Amniotic stem cell (primary cell): Measurements from ENCODE around the gene GIPC2.
A peak's percentile ranks its signal among the peaks of the same experiment; 100 is the strongest.
"Not testable (repeated sequence)": the region's sequence is repeated elsewhere in the genome, so short reads cannot be mapped to it uniquely, and the experiment has no call there.

ENCODE experiments used
- DNase-seq: peaks from one replicate; lab custom pipeline; 2025; lab: John Stamatoyannopoulos, UW

The GIPC2 gene

DNA sequence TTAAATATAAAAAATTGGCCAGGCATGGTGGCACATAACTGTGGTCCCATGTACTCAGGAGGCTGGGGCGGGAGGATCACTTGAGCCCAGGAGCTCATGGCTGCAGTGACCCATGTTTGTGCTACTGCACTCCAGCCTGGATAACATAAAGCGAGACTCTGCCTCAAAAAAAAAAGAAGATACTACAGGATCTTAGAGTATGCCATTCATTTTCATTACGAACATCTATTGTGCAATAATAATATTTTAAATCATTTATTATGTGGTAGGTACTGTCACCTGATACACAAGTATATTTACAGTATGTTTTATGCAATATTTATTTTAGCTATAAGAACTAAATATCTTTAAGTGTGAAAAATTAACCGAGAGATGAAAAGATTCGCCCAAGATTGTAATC, 9.3 kb upstream of the GIPC2 start:
- DNase-seq = no peak

DNA sequence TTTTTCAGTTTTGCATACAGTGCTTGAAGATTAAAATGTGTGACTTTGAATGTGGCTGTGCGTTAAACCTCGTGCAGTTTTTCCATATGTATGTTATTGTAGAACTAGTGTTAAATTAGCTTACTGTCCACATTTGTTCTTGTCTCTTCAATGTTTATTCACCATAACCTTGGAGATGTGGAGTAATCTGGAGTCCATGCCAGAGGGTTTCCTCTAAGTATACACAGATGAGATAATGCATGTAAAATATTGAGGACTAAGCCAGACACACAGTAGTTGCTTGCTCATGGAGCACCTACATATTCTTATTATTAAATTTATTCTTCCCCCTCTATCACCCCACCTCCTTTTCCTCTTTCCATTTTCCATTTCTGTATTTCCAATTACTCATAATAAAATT, 7.7 kb upstream of the GIPC2 start:
- DNase-seq = no peak

DNA sequence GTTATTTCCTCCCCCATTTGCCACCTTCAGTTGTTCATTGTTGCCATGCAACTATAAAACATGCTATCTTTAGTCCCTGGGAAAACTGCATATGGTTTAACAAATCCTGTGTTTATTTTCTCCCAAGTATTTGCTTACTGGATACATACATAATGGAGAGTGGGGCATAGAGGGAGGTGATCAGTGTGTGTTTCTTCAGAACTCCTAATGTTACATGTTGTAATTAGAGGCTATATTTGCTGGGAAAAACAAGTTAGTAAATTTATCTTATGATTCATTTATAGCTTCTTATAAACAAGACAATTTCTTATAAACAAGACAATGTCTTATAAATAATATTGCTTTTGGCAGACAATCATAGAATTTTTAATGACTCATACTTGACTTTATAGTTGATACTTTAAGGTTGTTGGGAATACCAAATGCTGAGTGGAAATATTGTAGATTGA, 7.3 kb upstream of the GIPC2 start:
- no peak for DNase-seq

DNA sequence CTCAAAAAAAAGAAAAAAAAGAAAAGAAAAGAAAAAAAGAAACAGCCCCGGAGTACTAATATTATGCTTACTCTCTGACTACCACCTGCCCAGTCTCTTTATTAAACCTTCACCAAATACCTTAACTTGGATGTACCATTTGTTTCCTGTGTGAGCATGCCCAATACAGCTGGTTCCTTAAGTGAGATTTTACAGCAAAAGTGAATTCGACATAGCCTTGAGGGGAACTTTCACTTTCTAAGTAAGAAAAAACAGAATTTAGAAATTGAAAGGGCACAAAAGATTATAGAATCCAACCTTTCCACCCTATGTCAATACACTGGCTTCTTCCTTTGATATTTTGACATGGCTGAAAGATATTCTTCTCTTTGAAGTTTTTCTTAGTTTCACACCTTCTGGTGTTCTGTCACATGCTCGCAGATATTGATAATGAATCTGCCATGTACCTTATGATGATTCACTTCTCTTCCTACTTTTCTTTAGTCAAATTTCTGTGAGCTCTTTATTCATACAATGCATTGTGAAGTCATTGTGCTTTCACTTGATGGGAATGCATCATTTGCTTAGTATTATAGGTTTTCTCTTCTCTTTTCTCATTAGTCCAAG, 5.2 kb upstream of the GIPC2 start:
- no peak for DNase-seq

DNA sequence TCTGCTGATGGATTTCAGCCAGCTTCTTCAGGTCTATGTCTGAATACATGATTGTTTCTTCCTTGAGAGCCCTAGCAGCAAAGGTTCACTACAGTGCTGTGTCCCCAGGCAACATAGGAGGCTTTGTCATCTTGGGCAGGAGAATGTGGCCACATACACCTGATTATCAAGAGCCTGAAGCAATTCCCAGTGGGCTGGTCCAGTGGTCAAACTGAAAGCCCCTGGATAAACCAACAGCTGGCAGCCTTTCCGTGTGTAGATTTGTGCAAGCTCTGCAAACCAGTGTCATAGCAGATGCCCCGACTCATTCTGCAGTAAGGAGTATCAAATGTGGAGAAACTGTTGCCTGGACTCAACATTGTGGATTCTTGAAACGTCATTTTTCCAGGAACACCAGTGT, 2.3 kb upstream of the GIPC2 start:
- no peak for DNase-seq

DNA sequence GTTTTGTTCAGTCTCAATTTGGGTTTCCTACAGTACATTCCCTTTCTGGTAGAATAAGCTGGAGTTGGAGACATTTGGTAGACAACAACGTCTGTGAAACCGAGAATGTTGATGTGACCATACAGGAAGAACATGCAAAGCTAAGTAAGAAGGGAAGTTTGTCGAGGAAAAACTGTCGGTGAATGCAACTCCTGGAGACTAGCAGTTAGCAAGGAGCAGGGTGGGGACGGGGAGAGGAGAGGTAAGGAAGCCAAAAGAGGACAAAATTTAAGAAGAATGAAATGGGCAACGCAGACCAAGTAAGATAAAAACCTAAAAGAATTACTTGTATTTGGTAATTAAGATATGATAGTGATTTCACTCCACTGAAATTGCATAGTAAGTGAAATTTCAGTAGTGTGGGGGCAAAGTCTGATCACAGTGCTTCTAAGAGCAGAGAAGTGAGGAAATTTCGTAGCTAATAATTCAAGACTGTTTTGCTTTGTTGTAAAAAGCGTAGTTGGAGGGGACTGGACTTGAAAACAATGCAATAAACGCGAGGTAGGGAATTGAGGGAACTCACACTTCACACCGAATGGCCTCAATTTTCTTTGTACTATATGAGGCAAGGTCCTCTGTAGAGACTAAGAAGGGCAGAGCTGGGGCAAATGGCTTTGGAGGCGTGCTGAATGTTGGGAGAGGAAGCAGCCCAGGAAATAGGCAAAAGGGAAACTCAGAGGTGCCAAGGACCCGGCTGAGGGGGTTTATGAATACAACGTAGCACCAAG, 787 bp upstream of the GIPC2 start:
- DNase-seq = no peak

GRCh38 chr1:78045563-78045925, 222 bp upstream of the GIPC2 start:
- DNase-seq = no peak

DNA sequence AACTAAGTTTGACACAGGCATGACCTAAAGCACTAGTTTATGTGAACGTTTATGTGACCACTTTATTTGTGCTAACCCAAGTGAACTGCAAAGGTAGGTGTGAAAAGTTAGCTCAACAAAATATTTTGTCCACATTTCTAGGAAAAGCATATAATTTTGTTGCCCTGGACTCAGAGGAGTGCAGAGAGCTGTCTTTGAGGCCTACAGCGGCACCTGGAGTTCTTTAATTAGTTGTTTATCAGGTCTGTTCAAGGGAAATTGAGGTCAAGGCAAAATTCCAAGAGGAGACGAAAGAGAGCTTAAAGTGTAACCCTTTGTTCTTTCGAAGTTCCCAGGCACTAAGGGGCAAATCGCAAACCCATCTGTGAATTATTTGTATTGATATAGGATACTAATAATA, 1.3 kb downstream of the GIPC2 start:
- no peak for DNase-seq

- no peak for DNase-seq
Measured at GRCh38 chr1:78047631-78048030, 1.9 kb downstream of the GIPC2 start.

GRCh38 chr1:78048446-78048845, 2.7 kb downstream of the GIPC2 start:
- DNase-seq = no peak

GRCh38 chr1:78049396-78049795, 3.6 kb downstream of the GIPC2 start:
- no peak for DNase-seq

DNA sequence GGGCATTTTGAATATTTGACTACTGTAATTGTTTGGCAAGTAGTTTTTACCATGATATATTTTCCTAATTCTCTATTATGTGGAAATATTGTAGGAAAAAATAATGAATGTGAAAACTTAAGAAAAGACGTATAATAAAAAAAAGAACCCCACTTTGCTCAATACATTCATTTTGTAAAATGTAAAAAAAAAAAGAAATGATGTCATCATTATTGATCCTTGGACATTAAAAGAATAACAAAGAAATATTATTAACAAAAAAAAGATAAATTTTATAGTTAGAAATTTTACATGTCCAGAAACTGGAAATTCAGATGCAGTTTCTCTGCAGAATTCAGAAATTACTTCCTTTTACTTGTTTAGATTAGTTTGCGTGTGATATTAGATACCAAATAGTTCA, 5.2 kb downstream of the GIPC2 start:
- DNase-seq = no peak

DNA sequence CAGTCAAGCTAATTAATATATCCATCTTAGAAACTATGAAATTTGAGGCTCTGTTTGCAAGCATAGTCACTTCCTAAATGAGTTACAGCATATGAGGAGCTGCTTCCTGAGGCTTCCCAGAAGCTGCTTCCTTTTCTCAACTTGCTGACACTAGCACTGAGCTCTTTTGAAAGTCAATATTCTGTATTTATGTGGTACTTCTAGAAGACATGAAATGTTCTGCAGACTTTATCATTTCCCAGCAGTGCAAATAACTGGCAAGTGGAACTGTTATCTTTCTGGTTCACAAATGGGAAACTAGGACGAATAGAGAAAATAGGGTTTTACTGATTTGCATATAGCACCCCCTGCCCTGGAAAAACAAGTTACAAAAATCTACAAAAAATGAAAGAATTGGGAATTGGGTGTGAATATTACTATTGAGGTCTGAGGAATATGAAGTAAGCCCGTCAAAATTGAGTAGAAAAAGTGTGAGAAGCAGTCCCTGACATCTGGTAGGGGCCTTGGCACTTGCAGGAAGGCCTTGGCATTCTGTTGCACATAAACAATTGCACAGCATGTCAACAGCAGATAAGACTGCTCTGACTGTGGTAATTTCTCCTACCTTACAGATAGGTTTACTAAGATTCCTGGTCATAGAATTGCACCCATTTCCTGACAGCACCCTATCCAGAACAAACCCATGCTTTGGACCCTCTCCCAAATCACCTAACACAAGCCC, 7.1 kb downstream of the GIPC2 start:
- no peak for DNase-seq

DNA sequence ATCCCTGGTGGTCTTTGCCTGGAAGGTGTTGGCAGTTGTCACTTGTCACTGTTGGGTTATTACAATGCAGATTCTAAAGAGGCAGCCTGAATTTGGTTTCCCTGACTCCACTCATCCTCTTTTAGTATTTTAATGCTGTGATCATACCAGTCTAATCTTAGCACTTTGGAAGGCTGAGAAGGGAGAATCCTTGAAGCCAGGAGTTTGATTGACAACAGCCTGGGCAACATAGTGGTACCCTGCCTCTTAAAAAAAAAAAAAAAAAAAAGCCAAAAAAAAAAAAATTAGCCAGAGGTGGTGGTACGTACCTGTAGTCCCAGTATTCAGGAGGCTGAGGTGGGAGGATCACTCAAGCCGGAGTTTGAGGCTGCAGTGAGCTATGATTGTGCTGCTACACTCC, 7.7 kb downstream of the GIPC2 start:
- no peak for DNase-seq

DNA sequence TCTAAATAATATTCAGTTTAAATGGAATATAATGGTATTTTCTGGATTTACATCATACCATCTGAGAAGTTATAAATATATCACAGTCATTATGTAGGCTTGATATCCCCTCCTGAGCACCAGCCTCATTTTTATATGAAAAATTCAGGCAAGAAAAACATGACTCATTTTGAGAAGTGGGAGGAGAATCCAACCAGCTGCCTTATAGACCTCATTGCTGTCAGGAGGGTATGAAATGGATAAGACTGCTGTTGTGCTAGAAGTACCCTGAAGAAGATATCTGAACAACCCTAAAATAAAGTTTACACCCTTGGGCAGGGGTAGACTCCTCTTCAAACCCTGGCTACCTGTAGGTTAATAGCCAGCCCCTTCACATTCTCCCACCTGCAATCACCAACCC, 8.8 kb downstream of the GIPC2 start:
- DNase-seq = no peak

GRCh38 chr1:78054972-78055371, 9.2 kb downstream of the GIPC2 start:
- DNase-seq = no peak

DNA sequence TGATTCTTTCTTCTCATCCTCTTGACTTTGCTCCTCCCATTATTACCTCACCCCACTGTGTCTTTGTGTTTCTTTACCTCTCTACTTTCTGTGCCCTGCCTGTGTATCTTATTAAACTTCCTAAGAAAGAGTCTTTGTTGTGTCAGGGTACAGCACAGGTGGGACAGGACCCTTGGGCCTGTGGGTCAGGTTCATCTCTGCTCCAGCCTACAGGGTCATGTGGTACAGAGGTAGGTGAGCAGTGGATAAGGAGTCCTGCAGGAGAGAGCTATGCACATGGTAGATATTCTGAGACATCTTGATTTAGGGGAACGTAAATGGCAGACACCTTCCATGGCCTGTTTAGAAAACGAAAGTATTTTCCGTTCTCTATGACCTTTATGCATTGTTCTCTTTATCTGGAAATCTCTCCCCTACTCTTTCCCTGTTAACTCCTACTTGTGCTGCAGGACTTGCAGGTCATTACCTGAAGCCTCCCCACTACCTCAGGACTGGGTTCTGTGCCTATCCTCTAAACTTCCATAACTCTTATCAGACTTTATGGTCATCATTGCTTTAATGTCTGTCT, 9.9 kb downstream of the GIPC2 start:
- DNase-seq = no peak

GRCh38 chr1:78058670-78059069, 12.9 kb downstream of the GIPC2 start:
- DNase-seq = no peak

DNA sequence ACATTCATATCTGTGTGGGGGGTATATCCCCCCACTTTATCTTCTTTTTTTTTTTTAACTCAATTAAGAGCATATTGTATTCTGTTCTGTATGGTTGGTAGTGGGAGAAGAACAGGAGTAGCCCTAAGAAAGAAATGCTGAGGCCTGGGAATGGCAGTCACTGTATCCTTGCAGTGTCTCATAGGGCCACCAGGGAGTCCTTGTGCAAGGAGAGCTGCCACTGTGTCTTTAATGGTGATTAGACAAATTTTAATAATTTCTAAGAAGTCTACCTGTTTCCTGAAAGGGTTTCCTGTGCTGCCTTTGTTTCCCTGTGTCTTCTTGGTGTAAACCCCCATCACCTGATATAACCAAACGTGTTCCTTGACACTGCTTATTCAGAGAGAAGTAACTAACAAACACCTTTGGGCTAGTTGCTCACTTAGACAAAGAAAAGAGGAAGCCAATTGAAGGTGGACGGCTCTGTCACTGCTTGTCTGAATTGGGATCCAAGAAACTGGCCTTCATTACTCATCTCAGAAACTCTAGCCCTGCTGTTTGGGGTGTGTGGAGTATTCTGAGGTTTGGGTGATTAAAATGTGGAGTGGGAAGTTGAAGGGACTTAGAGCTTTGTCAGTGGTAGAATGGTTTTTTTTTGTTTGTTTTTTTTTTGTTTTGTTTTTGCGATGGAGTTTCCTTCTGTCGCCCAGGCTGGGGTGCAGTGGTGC, 15.2 kb downstream of the GIPC2 start:
- DNase-seq = no peak

DNA sequence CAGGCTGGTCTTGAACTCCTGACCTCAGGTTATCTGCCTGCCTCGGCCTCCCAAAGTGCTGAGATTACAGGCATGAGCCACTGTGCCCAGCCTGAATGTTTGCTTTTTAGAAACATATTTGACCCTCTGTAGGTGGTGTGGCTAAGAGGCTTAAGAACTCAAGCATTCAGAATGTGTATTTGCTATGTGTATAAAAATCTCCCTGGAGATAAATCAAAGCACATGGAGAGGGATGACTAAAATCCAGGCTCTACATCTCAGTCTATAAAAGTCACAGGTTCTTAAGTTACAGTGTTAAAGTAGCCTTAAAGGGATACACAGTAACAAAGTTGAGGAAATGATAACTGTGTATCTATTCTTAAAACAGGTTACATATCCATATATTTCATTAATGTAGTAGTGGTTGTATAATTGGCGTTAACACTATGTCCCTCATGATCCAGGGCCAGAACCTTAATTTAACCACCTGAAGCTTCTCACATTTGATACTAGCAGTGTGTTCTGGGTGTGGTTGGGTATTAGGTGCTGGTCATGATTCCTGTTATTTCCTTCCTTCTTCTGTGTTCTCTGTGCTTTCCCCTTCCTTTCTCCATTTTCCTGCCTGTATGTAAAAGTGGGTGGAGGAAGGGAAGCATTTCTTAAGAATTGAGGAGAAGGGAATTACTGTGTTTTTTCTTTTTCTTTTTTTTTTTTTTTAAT, 16.2 kb downstream of the GIPC2 start:
- peak; percentile 65 for DNase-seq

- not testable (repeated sequence) for DNase-seq
Measured at GRCh38 chr1:78064886-78065285, 19.1 kb downstream of the GIPC2 start.
